ENCODE measurements around the gene ARHGEF40. TPM values are rescaled to one million over a fixed set of nuclear protein-coding genes. Genes with fewer than 3 reads are reported as not detected.
A peak's percentile ranks its signal among the peaks of the same experiment; 100 is the strongest.

Gene ARHGEF40
- total RNA-seq, 3 donors from 2014 or later, result 33.7 to 51.4 (median 40.6) TPM

DNA sequence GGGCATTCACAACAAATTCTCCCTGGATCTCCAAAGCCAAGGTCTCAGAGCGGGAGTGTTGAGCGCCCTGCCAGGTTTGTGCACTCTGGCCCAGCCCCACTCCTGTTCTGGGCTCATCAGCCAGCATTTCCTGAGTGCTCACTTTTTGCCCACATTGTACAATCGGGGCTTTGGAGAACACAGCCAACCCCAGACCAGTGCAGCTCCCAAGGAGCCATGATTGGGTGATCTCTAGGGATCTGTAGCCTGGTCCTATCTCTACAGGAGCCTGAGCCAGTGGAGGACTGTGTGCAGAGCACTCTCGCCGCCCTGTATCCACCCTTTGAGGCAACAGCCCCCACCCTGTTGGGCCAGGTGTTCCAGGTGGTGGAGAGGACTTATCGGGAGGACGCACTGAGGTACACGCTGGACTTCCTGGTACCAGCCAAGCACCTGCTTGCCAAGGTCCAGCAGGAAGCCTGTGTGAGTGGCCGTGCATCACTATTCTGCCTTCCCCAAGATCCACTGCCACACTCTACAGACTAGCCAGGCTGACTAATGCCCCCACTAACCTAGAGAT, 2.8 kb downstream of the ARHGEF40 start:
- DNase-seq (ENCODE audit: low spot score in 2 of 2), result no peak
- no peaks in the 10 kb centered on the region for H3K9me3 ChIP-seq
- peaks cover 4 to 17% of the 10 kb centered on the region in 2 donors for H3K4me1 ChIP-seq
- no peaks in the 10 kb centered on the region for H3K27me3 ChIP-seq
- H3K27ac ChIP-seq, result peak overlapping the region; percentile 91 to 92
- no peaks in the 10 kb centered on the region for H3K36me3 ChIP-seq
- intact Hi-C loops (cut with DNase I; ENCODE audit: low total_unique reads), result no loop called here
- no peak overlapping the region for H3K4me3 ChIP-seq
- TF ChIP-seq, protein P1, sequence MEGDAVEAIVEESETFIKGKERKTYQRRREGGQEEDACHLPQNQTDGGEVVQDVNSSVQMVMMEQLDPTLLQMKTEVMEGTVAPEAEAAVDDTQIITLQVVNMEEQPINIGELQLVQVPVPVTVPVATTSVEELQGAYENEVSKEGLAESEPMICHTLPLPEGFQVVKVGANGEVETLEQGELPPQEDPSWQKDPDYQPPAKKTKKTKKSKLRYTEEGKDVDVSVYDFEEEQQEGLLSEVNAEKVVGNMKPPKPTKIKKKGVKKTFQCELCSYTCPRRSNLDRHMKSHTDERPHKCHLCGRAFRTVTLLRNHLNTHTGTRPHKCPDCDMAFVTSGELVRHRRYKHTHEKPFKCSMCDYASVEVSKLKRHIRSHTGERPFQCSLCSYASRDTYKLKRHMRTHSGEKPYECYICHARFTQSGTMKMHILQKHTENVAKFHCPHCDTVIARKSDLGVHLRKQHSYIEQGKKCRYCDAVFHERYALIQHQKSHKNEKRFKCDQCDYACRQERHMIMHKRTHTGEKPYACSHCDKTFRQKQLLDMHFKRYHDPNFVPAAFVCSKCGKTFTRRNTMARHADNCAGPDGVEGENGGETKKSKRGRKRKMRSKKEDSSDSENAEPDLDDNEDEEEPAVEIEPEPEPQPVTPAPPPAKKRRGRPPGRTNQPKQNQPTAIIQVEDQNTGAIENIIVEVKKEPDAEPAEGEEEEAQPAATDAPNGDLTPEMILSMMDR (IDR thresholded peaks at IDR 0.05), result no peak
- TF ChIP-seq POLR2A (IDR thresholded peaks at IDR 0.05), result no peak
- TF ChIP-seq POLR2AphosphoS5 (IDR thresholded peaks at IDR 0.05), result no peak

DNA sequence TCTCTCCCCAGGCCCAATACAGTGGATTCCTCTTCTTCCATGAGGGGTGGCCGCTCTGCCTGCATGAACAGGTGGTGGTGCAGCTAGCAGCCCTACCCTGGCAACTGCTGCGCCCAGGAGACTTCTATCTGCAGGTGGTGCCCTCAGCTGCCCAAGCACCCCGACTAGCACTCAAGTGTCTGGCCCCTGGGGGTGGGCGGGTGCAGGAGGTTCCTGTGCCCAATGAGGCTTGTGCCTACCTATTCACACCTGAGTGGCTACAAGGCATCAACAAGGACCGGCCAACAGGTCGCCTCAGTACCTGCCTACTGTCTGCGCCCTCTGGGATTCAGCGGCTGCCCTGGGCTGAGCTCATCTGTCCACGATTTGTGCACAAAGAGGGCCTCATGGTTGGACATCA, 3.8 kb downstream of the ARHGEF40 start:
- no peak for TF ChIP-seq POLR2AphosphoS5 (IDR thresholded peaks at IDR 0.05)
- no peak for TF ChIP-seq POLR2A (IDR thresholded peaks at IDR 0.05)
- TF ChIP-seq, protein P1 (IDR thresholded peaks at IDR 0.05), result no peak
- H3K27ac ChIP-seq, result peak overlapping the region; percentile 59 to 92
- H3K27me3 ChIP-seq, result no peaks in the 10 kb centered on the region
- no peaks in the 10 kb centered on the region for H3K36me3 ChIP-seq
- H3K9me3 ChIP-seq, result no peaks in the 10 kb centered on the region
- no peak overlapping the region for H3K4me3 ChIP-seq
- peaks cover 4 to 12% of the 10 kb centered on the region in 2 donors for H3K4me1 ChIP-seq
- no peak for DNase-seq (ENCODE audit: low spot score in 2 of 2)
- intact Hi-C loops (cut with DNase I; ENCODE audit: low total_unique reads), result no loop called here

- no peaks in the 10 kb centered on the region for H3K36me3 ChIP-seq
- H3K27ac ChIP-seq, result peak overlapping the region; percentile 59 to 92
- DNase-seq (ENCODE audit: low spot score in 2 of 2), result no peak
- H3K9me3 ChIP-seq, result no peaks in the 10 kb centered on the region
- H3K4me1 ChIP-seq, result peaks cover 4 to 7% of the 10 kb centered on the region in 2 donors
- TF ChIP-seq, protein P1 (IDR thresholded peaks at IDR 0.05), result no peak
- TF ChIP-seq POLR2A (IDR thresholded peaks at IDR 0.05) (no peak), POLR2AphosphoS5 (IDR thresholded peaks at IDR 0.05) (no peak)
- H3K4me3 ChIP-seq, result no peak overlapping the region
- intact Hi-C loops (cut with DNase I; ENCODE audit: low total_unique reads), result no loop called here
- H3K27me3 ChIP-seq, result no peaks in the 10 kb centered on the region
Observed at GRCh38 chr14:21074398-21075272, 4.5 kb downstream of the ARHGEF40 start.

- TF ChIP-seq POLR2AphosphoS5 (IDR thresholded peaks at IDR 0.05) (no peak), POLR2A (IDR thresholded peaks at IDR 0.05) (no peak)
- TF ChIP-seq, protein P1 (IDR thresholded peaks at IDR 0.05), result no peak
- Histone ChIP-seq H3K9me3 (no peaks in the 10 kb centered on the region), H3K4me3 (no peak overlapping the region), H3K4me1 (peaks cover 4 to 7% of the 10 kb centered on the region in 2 donors), H3K27me3 (no peaks in the 10 kb centered on the region), H3K27ac (peak overlapping the region in 1 of 2 donors; percentile 92), H3K36me3 (peaks cover 7% of the 10 kb centered on the region)
- DNase-seq (ENCODE audit: low spot score in 2 of 2), result no peak
- intact Hi-C loops (cut with DNase I; ENCODE audit: low total_unique reads), result no loop called here
Observed at GRCh38 chr14:21075719-21076437, 5.8 kb downstream of the ARHGEF40 start.
